Stimulated activated CD4-positive, alpha-beta T cell treated with anti-CD3 and anti-CD28 coated beads, Interleukin-15, amount 100 ng/mL, for 24 hours (primary cell): Measurements from ENCODE around the gene NACC2.

ENCODE experiments used
- DNase-seq: peaks from one replicate; pipeline ENCODE4 v3.0.0-alpha.2; 2020

The NACC2 gene

DNA sequence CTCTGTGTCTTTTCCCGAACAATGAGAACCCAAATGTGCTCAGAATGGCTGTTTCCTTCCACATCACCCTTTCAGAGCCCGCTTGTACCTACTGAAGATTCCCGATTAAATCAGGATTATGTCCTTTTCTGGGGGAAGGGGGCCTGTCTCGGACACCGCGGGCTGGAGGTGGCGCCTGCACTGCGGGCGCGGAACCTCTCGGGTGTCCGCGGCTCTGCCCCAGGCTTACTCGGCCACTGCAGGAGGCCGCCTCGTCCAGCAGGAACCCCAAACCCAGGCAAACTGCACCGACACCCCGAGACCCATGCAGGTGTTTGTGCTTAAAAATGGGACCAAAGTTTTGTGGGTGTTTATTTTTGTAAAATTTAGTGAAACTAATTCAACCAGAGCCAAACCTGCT, 32.2 kb upstream of the NACC2 start:
- DNase-seq, result no peak

DNA sequence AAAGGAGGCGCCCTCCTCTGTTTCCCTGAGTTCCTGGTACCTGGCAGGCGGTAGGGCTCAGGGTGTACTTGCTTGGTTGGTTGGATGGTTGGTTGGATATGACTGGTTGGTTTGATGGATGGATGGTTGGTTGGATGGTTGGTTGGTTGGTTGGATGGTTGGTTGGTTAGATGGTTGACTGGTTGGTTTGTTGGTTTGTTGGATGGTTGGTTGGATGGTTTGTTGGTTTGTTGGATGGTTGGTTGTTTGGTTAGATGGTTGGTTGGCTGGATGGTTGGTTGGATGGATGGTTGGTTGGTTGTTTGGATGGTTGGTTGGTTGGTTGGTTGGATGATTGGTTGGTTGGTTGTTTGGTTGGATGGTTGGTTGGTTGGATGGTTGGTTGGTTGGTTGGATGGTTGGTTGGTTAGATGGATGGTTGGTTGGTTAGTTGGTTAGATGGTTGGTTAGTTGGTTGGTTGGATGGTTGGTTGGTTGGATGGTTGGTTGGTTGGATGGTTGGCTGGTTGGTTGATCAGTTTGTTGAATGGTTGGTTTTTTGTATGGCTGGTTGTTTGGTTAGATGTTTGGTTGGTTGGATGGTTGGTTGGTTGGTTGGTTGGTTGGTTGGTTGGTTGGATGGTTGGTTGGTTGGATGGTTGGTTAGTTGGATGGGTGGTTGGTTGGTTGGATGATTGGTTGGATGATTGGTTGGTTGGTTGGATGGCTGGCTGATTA, 30.0 kb upstream of the NACC2 start:
- DNase-seq, result no peak

DNA sequence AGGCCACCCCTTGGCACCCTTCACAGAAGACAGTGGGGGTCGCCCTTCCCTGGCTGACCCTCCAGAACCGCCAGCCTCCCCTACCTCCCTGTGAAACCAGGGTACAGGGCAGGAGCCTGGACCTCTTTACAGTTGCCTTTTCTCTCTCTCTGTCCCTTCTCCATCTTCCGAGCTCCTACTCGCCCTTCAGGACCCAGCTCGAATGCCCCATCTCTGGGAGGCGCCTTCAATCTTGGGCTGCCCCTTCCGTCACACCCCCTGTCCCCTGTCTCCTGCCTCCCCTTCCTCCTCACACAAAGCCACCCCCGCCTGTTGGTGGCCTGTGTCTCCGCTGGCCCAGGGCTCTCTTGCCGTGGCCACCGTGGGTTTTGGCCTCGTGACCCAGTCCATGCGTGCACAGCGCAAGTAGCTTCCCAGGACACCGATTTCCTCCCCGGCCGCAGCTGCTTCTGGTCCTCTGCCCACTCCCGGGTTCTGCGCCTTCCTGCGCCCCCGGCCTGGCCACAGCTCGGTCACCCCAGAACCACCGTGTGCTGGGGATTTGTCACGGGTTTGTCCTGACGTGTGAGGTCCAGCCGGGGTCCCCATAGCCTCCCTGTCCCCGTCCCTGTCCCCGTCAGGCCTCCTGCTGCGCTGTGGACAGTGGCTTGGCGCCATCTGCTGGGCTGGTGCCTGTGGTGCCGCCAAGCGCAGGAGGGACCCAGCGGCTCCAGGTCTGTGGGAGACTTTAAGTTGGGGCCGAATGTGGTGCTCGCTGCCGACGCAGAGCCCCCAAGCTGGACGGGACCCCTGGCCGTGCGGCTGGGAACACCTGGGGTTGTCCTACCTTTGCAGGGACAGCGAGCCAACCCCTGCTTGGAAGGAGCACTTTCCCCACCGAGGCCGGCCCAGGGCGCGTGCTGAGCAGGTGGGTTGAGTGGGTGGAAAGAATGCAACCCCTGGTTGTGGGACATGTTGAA, 27.6 kb upstream of the NACC2 start:
- DNase-seq, result peak; percentile 84

DNA sequence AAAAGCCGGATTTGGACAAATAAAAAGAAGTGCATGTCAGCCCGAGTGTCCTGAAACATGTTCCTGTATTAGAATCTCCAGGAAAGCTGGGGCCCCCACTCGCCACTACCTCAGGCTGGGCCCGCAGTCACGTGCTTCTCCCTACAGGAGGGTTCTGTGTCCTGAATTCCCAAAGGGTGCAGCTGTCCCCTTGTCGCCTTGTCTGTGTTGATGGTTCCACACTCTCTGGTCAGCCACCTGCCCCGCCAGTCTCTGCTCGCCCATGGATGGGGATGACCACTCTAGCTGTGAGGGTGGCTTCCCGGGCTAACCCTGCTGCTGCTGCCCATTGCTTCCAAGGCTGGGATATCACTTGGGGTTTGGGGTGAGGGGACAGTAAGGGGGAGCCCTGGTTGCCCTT, 26.7 kb upstream of the NACC2 start:
- DNase-seq, result no peak

DNA sequence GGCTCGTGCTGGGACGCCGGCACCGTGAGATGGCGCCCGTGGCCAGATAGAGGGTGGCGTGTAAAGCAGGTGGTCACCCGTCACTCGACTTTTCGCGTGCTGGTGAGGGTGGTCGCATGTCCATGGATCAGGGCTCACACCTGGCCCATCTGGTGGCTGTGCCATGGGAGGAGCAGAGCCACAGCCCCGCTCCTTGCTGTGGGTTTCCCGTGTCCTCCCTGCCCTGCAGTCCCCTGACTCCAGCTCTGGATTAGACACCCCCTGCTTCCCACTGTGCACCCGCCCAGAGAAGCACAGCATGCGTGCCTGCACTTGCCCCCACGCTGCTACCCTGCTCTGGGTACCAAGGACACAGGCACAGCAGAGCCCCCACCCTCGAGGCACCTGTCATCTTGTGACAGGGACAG, 25.4 kb upstream of the NACC2 start:
- no peak for DNase-seq

DNA sequence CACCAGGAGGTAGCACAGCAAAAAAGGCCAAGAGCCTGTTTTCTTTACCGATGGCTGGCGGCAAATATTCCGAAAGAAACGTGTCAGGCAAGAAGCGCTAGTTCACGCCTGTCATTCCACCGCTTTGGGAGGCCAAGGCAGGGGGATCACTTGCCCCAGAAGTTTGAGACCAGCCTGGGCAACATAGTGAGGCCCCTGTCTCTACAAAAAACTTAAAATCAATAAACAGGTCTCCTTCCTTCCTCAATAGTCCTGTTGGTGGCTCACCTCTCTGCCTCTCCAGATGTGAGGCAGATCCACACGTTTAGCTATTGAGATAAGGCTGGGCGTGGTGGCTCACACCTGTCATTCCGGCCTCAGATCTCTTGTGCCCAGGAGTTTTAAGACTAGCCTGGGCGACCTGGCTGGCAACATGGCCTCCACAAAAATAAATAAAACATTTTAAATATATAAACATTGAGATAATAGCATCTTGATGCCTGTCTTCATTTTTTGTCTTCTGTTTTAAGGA, 24.8 kb upstream of the NACC2 start:
- no peak for DNase-seq

DNA sequence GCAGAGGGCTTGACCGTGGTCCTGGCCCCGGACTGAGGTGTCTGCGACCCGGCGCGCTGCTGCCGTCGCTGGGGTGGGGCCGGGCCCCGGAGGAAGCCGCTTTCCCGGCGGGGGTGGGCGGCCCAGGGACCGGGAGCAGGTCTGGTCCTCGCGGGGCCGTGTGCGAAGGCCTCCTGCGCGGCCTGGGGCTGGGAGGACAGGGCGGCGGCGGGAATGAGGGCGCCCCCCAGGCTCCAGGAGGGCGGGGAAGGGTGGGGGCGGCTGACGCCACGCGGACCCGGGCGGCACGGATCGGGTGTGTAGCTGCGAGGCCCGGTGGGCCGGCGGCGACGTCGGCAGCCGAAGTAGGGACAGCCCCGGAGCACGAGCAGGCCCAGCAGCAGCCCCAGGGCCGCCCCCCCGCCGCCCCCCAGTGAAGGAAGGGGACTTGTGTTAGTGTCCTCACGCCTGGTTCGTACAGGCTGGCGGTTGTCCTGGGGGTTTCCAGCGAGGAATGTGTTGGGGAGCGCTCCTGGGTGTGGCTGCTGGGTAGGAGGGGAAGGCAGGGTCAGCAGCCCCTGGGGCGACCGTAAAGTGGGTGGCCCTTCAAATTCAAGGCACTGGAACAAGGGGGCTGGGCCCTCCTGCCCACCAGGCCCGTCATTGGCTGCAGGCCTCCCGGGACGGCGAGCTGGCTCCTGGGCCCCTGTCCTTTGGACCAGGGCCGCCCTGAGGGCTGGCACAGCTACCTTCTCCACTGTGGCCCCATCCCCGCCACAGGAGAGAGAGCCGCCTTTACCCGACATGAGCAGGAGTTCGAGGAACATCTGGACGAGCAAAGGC, 24.2 kb upstream of the NACC2 start:
- DNase-seq, result peak; percentile 52

DNA sequence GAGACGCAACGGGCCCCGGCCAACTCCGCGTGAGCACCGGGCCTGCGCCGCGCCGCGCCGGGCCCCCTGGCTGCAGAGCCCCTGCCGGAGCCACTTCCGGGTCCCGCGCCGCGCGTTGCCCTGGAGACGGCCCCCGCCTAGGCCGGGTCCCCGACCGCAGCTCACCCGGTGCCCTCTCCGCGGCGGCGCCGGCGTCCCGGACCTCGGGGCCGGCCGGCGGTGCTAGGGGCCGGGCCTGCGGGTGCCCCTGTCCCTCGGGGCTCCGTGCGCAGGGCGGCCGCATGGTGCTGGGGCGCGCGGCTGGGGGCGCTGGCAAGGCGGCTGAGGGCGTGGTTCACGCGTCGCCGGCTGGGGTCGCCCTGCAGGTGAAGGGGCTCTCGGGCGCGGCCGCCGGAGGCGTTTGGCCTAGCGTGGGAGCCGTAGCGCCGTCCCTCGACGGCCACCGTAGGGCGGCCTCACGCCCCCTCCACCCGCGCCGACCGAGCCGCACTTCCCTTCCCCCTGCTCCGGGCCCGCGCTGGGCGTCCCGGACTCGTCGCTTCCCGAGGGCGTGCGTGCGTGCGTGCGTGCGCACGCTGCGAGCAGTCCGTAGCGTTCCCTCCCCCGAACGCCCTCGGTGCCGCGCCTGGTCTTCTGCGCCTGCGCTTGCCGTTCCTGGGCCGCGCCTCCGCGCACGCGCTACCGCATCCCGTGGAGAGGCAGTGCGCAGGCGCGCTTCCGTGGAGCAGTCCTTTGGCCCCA, 23.4 kb upstream of the NACC2 start, which contains the start of gene TMEM250:
TSS of gene TMEM250 (minus strand) at position 556 of the 741 bp plus-strand sequence. CDS start 1,975 bp downstream, outside the sequence.
- DNase-seq, result peak; percentile 97

DNA sequence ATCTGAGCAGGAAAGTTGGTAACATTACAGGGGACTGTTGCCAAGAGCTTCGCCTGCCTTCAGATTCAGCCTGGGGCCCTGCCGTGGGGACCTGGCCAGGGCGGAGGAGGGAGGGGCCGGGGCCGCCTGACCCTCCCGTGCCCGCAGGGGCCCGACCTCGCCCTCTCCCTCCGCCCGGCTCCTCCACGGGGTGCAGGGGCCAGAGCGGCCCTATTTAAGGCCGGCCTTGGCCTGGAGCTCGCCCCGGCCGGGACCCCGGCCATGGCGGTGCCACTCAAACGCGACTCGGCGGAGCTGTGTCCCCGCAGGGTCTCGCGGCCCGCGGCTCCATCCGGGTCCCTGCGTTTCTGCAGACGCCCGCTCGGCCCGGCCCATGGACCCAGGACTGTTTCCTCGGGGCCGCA, 22.8 kb upstream of the NACC2 start:
- no peak for DNase-seq

DNA sequence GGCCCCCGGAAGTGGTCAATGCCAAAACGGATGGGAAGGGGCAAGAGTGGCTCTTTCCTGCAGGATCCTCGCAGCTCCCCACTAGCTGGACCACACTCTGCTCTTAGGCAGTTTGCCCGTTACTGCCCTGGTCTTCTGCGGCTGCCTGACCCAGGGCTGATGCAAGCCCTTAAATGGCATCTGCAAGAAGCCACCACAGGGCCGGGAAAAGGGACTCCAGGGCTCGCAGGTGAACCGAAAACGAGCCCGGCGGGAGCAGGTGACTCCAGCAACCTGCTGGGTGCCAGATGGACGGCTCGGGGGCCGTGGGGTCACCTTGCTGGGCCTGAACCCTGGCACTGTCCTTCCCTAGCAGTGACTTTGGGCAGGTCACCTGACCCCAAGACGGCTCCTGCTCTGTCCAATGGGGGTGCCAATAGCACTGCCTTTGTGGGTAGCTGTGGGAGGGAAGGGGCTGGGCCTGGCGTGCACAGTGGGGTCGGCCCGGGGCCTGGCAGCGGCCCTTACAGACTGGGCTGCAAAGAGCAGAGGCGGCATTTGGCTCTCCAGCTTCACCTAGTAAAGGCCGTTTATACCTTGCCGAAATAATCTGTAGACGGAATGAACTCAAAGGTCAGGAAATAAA, 22.3 kb upstream of the NACC2 start:
- DNase-seq, result peak; percentile 66

DNA sequence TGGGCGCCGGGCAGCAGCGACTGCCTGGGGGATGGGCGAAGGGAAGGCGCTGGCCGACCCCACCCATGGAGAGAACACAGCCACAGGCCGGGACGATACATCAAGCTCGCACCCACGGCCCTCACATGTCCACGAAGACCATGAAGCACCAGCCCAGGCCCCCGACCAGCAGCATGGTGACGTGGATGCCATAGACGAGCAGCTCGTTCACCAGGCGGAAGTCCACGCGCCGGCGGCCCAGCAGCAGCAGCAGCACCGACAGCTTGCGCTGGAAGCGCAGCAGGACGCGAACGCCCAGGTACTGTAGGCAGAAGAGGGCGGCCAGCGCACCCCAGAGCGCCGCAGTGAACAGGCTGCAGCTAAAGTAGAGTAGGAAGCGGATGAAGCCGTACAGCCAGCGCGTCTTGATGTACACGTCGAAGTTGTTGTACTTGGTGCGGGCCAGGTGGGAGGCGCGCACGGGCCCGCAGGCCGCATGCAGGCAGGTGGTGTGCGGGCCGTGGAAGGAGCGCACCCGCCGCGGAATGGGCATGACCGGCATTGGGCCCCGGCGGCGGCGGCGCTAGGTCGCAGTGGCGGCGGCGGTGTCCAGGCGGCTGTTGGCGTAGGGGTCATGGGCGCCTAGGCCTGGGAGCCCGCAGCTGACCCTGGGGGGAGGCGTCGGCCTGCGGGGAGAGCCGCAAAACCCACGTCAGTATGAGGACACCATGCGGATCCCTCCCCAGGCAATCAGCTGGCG, 21.4 kb upstream of the NACC2 start:
- no peak for DNase-seq

DNA sequence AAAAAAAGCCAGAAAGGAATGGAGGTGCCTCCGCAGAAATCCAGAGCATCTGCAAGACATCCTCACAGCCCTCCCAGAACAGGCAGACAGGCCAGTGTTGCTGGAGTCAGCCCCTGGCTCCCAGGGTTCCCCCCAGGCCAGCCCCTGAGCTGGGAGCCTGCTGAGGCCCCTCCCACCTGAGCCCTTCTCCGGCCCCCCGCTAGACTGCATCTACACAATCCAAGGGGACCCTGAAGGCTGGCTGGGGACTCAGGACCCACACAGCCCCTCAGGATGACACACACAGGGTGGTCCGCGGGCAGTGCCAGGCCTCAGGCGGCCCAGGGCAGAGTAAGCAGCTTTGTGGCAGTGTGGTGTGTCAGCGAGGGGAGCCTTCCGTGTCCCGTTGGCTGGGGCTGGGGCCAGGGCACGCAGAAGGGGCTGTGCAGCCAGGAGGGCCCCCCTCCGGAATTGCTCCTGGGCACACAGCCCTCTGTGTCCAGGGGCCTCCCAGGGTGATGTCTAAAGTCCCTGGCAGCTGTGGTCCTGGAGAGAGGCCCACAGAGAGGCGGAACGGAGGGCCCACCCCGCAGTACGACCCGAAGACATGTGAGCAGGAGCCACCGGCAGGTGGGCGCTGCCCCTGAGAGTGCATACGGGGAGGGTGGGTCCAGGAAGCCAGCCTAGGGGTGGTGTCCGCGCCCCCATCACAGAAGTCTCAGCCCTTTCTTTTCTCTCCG, 20.7 kb upstream of the NACC2 start:
- no peak for DNase-seq

DNA sequence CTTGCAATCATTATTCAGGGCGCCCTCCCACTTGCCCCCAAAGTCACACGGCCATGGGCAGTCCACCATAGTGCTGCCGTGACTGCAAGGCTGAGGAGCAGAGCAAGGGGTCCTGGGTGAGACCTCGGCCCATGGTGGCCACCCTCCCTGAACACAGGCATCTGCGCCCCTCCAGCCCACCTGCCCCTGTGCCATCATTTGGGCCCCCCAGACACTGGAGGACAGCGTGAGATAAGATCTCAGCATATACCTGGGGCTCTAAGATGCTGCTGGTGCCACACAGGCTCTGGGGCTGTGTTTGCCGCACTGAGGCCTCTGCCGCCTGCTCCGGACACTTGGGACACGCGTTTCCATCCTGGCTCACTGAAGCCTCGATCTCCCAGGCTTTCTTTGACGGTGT, 20.1 kb upstream of the NACC2 start:
- DNase-seq, result no peak

DNA sequence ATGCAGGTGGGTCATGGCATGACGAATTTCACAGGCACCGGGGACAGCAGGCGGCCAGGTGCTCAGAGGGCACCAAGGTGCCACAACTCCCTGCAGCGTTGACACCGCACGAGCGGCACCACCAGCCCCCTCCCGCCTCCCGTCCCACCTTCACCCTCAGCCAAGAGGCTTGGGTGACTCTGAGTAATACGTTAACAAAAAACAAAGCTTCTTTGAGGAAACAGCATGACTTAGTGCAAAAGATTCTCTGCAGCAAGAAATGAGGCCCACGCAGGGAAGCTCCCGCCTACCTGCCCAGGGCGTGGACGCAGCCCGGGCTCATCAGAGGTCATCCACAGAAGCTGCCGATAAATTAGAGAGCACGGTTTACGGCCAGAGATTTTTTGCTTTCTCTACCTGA, 19.5 kb upstream of the NACC2 start:
- no peak for DNase-seq

DNA sequence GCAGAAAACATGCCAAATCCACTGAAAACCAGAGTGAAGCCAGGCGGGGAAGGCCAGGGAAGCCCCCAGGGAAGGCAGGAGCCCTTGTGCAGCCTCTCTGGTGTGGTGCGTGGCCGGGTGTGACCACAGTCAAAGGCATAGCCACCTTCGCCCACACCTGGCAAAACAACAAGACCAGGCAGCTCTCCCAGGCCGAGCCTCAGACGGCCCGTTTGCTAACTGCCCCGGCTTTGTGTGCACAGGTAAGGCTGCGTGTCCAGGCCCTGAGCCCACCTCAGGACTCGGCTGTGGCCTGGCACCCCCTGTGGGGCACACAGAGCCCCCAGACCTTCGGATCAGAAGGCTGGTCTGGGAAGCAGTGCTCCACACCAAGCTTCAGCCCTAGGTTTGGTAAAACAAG, 17.5 kb upstream of the NACC2 start:
- no peak for DNase-seq

DNA sequence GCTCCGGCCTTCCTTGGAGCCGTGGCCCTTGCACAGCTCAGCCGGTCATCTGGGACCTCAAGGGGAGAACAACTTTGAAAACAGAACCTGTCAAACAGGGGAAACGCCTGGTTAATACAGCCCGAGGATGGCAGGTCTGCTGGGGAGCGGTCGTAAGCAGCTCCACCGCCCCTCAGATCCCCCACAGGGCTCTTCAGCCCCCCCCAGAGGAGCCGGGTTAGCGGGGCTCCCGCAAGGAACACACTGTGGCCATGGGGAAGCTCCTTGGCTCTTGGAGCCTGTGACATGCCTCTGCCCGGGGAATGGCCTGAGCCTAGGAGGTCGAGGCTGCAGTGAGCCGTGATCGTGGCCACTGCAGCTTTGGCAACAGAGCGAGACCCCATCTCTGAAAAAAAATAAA, 16.8 kb upstream of the NACC2 start:
- DNase-seq, result no peak

DNA sequence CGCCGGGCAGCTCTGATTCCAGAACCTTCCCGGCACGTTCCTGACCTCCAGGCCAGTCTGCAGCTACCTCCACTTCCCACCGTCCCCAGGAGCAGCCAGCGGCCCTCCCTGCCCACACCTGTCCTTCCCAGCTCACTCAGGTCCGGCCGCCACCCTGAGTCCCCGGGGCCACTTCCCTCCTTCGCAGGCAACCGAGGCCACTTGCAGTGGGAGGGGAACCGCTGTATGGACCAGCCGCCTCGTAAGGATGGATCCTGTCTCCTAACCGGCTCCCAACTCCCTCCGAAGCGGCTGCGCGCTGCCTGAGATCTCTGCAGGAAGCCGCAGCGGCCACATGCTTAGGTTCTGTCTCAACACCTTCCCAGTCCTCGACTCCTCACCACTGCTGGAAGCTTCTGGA, 16.1 kb upstream of the NACC2 start:
- no peak for DNase-seq

DNA sequence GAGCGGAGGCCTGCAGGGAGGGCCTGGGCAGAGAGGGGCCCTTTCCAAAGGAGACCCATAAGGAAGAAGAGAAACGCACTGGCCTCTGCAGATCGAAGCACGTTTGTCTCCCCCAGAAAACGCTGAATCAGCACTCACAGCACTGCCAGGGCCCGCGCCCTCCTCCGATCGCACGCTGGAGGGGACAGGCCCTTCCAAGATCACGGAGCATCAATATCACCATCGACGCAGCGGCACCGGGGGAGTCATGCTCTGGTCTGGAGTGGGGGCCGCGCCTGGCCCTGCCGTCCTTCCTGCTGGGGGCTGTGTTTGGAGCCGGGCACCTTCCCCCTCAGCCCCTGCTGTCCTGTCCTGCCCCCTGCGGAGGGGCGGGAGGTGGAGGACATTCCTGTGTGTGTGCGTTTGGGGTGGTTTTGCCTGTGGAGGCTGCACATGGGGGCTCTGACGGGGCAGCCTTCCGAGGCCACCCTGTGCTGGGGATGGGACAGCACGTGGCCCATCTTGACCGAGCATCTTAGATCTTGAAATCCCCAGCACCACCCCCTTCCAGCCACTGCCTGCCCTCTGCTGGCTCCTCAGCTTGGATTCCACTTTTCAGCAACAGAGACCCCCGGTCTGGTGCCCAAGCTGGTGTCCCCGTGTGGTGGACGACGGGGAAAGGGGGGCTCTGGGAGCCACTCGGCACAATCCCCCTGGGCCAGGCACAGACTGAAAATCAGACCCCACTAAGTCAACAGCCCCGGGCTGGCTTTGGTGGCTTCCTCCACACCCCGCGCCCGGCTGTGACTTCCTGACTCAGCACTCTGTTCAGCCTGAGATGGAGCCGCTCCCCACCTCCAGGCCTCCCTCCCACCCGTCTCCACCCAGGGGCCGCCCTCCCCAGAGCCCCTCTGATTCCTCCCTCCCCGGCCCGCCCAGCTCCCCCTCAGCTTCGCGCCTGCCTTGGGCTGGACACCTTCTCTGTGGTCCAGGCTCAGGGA, 15.3 kb upstream of the NACC2 start:
- peak; percentile 59 for DNase-seq
